ENCODE results near the gene PLEKHA6. TPM values are rescaled to one million over a fixed set of nuclear protein-coding genes. Genes with fewer than 3 reads are reported as not detected.

The PLEKHA6 gene
- total RNA-seq, 2 donors from 2014 or later = 24.5 to 49.3 TPM

GRCh38 chr1:204327359-204327758 is 32.4 kb downstream of the PLEKHA6 start:
- Histone ChIP-seq H3K9me3 (no peaks in the 10 kb centered on the region), H3K27me3 (replicated peaks; ENCODE audit: insufficient read depth) (no peaks in the 10 kb centered on the region), H3K27ac (no peak overlapping the region), H3K36me3 (no peaks in the 10 kb centered on the region), H3K4me3 (no peak overlapping the region), H3K4me1 (replicated peaks) (no peaks in the 10 kb centered on the region)
- no peak for TF ChIP-seq POLR2A (IDR thresholded peaks at IDR 0.05)
- TF ChIP-seq POLR2AphosphoS5 (IDR thresholded peaks at IDR 0.05) = no peak
- no peak for TF ChIP-seq CTCF (IDR thresholded peaks at IDR 0.05)
- intact Hi-C loops (cut with DNase I) = no loop called here
- no peak for DNase-seq (ENCODE audit: low spot score)
- WGBS = 70% methylated on average over 10 of the region's 10 CpGs

- 89% methylated on average over 8 of the region's 8 CpGs for WGBS
- H3K27ac ChIP-seq = no peak overlapping the region
Measured at GRCh38 chr1:204326771-204327300, 32.9 kb downstream of the PLEKHA6 start.

GRCh38 chr1:204325944-204326343 is 33.8 kb downstream of the PLEKHA6 start:
- Histone ChIP-seq H3K27ac (no peak overlapping the region), H3K4me3 (no peak overlapping the region), H3K27me3 (replicated peaks; ENCODE audit: insufficient read depth) (no peaks in the 10 kb centered on the region), H3K4me1 (replicated peaks) (no peaks in the 10 kb centered on the region), H3K9me3 (no peaks in the 10 kb centered on the region), H3K36me3 (no peaks in the 10 kb centered on the region)
- 92% methylated on average over 5 of the region's 5 CpGs for WGBS
- no peak for DNase-seq (ENCODE audit: low spot score)
- TF ChIP-seq POLR2A (IDR thresholded peaks at IDR 0.05) (no peak), CTCF (IDR thresholded peaks at IDR 0.05) (no peak), POLR2AphosphoS5 (IDR thresholded peaks at IDR 0.05) (no peak)
- intact Hi-C loops (cut with DNase I) = no loop called here

More at GRCh38 chr1:204326771-204327300, 32.9 kb downstream of the PLEKHA6 start:
- Histone ChIP-seq H3K4me1 (replicated peaks) (no peaks in the 10 kb centered on the region), H3K4me3 (no peak overlapping the region), H3K9me3 (no peaks in the 10 kb centered on the region), H3K36me3 (no peaks in the 10 kb centered on the region), H3K27me3 (replicated peaks; ENCODE audit: insufficient read depth) (no peaks in the 10 kb centered on the region)
- no peak for DNase-seq (ENCODE audit: low spot score)
- intact Hi-C loops (cut with DNase I) = no loop called here
- TF ChIP-seq POLR2AphosphoS5 (IDR thresholded peaks at IDR 0.05) = no peak
- no peak for TF ChIP-seq CTCF (IDR thresholded peaks at IDR 0.05)
- TF ChIP-seq POLR2A (IDR thresholded peaks at IDR 0.05) = no peak

GRCh38 chr1:204323887-204324286 is 35.8 kb downstream of the PLEKHA6 start:
- Histone ChIP-seq H3K36me3 (no peaks in the 10 kb centered on the region), H3K4me1 (replicated peaks) (no peaks in the 10 kb centered on the region), H3K4me3 (no peak overlapping the region), H3K27ac (no peak overlapping the region), H3K27me3 (replicated peaks; ENCODE audit: insufficient read depth) (no peaks in the 10 kb centered on the region), H3K9me3 (no peaks in the 10 kb centered on the region)
- TF ChIP-seq POLR2A (IDR thresholded peaks at IDR 0.05) (no peak), CTCF (IDR thresholded peaks at IDR 0.05) (no peak), POLR2AphosphoS5 (IDR thresholded peaks at IDR 0.05) (no peak)
- DNase-seq (ENCODE audit: low spot score) = no peak
- WGBS = 39% methylated on average over 2 of the region's 2 CpGs
- intact Hi-C loops (cut with DNase I) = no loop called here

GRCh38 chr1:204322339-204322868 is 37.3 kb downstream of the PLEKHA6 start:
- Histone ChIP-seq H3K4me1 (replicated peaks) (no peaks in the 10 kb centered on the region), H3K27me3 (replicated peaks; ENCODE audit: insufficient read depth) (no peaks in the 10 kb centered on the region), H3K4me3 (no peak overlapping the region), H3K27ac (no peak overlapping the region), H3K9me3 (no peaks in the 10 kb centered on the region), H3K36me3 (no peaks in the 10 kb centered on the region)
- 74% methylated on average over 8 of the region's 8 CpGs for WGBS
- DNase-seq (ENCODE audit: low spot score) = no peak
- intact Hi-C loops (cut with DNase I) = no loop called here
- no peak for TF ChIP-seq POLR2A (IDR thresholded peaks at IDR 0.05)
- TF ChIP-seq POLR2AphosphoS5 (IDR thresholded peaks at IDR 0.05) = no peak
- no peak for TF ChIP-seq CTCF (IDR thresholded peaks at IDR 0.05)

Data from prostate gland (tissue), 2 donors.